ENCODE data around the gene IL17RE. TPM values are rescaled to one million over a fixed set of nuclear protein-coding genes. Genes with fewer than 3 reads are reported as not detected.
"Not testable (repeated sequence)": the region's sequence is repeated elsewhere in the genome, so short reads cannot be mapped to it uniquely, and the experiment has no call there.

IL17RE gene
- 10 to 100 TPM in 1 of 4 donors, 1 to 10 TPM in 2, under 1 TPM in 1; 0.26 to 10.7 (median 5.0) TPM for total RNA-seq

- Histone ChIP-seq H3K27me3 (no peaks in the 10 kb centered on the region), H3K4me1 (no peaks in the 10 kb centered on the region), H3K36me3 (no peaks in the 10 kb centered on the region), H3K27ac (peak within 1 kb of the TSS; percentile 10 to 16), H3K9me3 (no peaks in the 10 kb centered on the region), H3K4me3 (no peak within 1 kb of the TSS)
- no peak for TF ChIP-seq POLR2A (IDR thresholded peaks at IDR 0.05)
- TF ChIP-seq, protein P1, sequence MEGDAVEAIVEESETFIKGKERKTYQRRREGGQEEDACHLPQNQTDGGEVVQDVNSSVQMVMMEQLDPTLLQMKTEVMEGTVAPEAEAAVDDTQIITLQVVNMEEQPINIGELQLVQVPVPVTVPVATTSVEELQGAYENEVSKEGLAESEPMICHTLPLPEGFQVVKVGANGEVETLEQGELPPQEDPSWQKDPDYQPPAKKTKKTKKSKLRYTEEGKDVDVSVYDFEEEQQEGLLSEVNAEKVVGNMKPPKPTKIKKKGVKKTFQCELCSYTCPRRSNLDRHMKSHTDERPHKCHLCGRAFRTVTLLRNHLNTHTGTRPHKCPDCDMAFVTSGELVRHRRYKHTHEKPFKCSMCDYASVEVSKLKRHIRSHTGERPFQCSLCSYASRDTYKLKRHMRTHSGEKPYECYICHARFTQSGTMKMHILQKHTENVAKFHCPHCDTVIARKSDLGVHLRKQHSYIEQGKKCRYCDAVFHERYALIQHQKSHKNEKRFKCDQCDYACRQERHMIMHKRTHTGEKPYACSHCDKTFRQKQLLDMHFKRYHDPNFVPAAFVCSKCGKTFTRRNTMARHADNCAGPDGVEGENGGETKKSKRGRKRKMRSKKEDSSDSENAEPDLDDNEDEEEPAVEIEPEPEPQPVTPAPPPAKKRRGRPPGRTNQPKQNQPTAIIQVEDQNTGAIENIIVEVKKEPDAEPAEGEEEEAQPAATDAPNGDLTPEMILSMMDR (IDR thresholded peaks at IDR 0.05), result no peak
- DNase-seq, result no peak
- intact Hi-C loops (cut with DNase I; ENCODE audit: low total_unique reads), result no loop called here
Observed at GRCh38 chr3:9902372-9903237, at the start of gene IL17RE. Gene IL17RE, plus strand, starts transcription at chr3:9902848. Its CDS starts 85 bp downstream, at chr3:9902933.

- DNase-seq; H3K27ac ChIP-seq; H3K4me3 ChIP-seq; H3K4me1 ChIP-seq; H3K9me3 ChIP-seq; H3K36me3 ChIP-seq; intact Hi-C loops (cut with DNase I; ENCODE audit: low total_unique reads); H3K27me3 ChIP-seq: not testable (repeated sequence)
Observed at GRCh38 chr3:9854291-9854940, 48.2 kb upstream of the IL17RE start.

GRCh38 chr3:9855594-9855993 lies 47.1 kb upstream of the IL17RE start:
- H3K27ac ChIP-seq, result no peak overlapping the region
- H3K9me3 ChIP-seq, result no peaks in the 10 kb centered on the region
- H3K36me3 ChIP-seq, result no peaks in the 10 kb centered on the region
- H3K4me3 ChIP-seq, result no peak overlapping the region
- DNase-seq, result no peak
- no peak for TF ChIP-seq POLR2A (IDR thresholded peaks at IDR 0.05)
- TF ChIP-seq, protein P1 (IDR thresholded peaks at IDR 0.05), result no peak
- H3K27me3 ChIP-seq, result no peaks in the 10 kb centered on the region
- no peaks in the 10 kb centered on the region for H3K4me1 ChIP-seq
- intact Hi-C loops (cut with DNase I; ENCODE audit: low total_unique reads), result no loop called here

DNA sequence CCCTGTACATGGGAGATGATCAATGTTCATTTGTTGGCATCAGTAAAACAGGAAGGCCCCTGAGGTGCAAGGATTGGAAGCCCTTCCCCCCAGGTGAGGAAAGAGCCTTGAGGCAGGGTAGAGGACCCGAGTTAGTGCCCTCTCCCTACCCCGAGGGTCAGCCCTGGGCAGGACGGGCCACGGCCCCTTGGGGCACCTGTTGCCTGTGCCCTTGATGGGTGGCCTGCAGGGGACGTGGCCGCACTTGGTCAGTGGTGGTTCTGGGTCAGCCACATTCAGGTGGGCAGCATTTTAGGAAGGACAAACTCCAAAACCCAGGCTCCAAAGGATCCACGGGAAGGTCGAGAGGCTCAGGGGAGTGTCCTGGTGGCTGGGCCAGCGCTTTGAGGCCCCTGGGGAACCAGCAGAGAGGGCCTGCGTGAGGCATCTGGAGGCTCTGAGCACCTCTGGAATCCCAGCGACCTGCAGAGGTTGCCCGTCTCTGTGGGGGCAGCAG lies 43.1 kb upstream of the IL17RE start:
- DNase-seq, result no peak
- no peak overlapping the region for H3K4me3 ChIP-seq
- H3K36me3 ChIP-seq, result no peaks in the 10 kb centered on the region
- TF ChIP-seq POLR2A (IDR thresholded peaks at IDR 0.05), result no peak
- TF ChIP-seq, protein P1 (IDR thresholded peaks at IDR 0.05), result no peak
- H3K27ac ChIP-seq, result no peak overlapping the region
- intact Hi-C loops (cut with DNase I; ENCODE audit: low total_unique reads), result loop anchor here (10.0 kb wide), 1 partner anchor 55 kb away; the partner anchor contains the start of gene IL17RC
- no peaks in the 10 kb centered on the region for H3K27me3 ChIP-seq
- H3K4me1 ChIP-seq, result peaks cover 7 to 15% of the 10 kb centered on the region in 2 donors
- H3K9me3 ChIP-seq, result no peaks in the 10 kb centered on the region

- peaks cover 7 to 23% of the 10 kb centered on the region in 2 donors for H3K4me1 ChIP-seq
- intact Hi-C loops (cut with DNase I; ENCODE audit: low total_unique reads), result loop anchor here (10.0 kb wide), 1 partner anchor 54 kb away; the partner anchor contains the start of gene IL17RC
- no peak for DNase-seq
- H3K36me3 ChIP-seq, result no peaks in the 10 kb centered on the region
- no peaks in the 10 kb centered on the region for H3K9me3 ChIP-seq
- no peaks in the 10 kb centered on the region for H3K27me3 ChIP-seq
- TF ChIP-seq, protein P1 (IDR thresholded peaks at IDR 0.05), result no peak
- TF ChIP-seq POLR2A (IDR thresholded peaks at IDR 0.05), result no peak
- H3K4me3 ChIP-seq, result no peak overlapping the region
- H3K27ac ChIP-seq, result peak overlapping the region in 1 of 2 donors; percentile 88
Observed at GRCh38 chr3:9861201-9861600, 41.4 kb upstream of the IL17RE start.

Data from uterus (tissue), 4 donors.